GM12864 (cell line): ENCODE results near the gene PZP.

ENCODE experiments used
- DNase-seq: peaks from one replicate; pipeline ENCODE4 v3.0.0-alpha.2; 2011; ENCODE audit warnings: low read depth
- H3K4me3 ChIP-seq: 2 replicates; pipeline ENCODE4 v1.5.1; 2011; ENCODE audit warnings: mild to moderate bottlenecking, low read depth, low read length, control low read depth
- TF ChIP-seq, protein P1 (sequence below): IDR thresholded peaks from 2 replicates; pipeline ENCODE4 v1.5.1; 2011; ENCODE audit warnings: low read depth, mild to moderate bottlenecking, moderate library complexity, low read length, control low read depth, inconsistent platforms; ENCODE audit errors: missing control alignments

Gene PZP

GRCh38 chr12:9135903-9136310 lies 72.3 kb downstream of the PZP start:
- no peak overlapping the region for H3K4me3 ChIP-seq
- TF ChIP-seq, protein P1, sequence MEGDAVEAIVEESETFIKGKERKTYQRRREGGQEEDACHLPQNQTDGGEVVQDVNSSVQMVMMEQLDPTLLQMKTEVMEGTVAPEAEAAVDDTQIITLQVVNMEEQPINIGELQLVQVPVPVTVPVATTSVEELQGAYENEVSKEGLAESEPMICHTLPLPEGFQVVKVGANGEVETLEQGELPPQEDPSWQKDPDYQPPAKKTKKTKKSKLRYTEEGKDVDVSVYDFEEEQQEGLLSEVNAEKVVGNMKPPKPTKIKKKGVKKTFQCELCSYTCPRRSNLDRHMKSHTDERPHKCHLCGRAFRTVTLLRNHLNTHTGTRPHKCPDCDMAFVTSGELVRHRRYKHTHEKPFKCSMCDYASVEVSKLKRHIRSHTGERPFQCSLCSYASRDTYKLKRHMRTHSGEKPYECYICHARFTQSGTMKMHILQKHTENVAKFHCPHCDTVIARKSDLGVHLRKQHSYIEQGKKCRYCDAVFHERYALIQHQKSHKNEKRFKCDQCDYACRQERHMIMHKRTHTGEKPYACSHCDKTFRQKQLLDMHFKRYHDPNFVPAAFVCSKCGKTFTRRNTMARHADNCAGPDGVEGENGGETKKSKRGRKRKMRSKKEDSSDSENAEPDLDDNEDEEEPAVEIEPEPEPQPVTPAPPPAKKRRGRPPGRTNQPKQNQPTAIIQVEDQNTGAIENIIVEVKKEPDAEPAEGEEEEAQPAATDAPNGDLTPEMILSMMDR, result no peak
- DNase-seq, result no peak

DNA sequence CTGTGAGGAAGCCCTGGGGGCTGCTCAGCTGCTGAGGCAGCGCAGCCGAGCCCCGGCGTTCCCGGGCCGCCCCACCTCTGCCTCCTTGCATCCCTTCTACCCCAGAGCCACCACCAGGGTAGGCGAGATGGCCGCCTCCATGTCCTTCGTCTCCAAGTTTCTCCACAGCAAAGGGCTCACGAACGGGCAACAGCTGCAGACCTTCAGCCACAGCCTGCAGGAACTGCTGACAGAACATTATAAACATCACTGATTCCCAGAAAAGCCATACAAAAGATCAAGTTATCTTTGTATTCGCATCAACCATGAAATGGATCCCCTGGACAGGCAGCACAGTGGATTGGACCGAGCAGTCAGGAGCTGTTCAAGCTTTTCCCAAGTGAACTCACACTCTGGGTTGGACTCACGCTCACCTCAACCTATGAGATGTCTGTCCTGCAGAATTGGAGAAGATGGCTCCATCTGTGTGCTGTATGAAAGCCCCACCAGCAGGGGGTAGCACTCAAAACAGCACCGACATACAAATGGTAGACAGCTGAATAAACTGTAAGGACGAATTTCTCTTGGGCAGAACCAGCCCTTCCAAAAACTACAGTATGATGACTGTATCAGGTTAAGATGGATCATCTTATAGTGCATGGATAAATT lies 73.1 kb downstream of the PZP start:
- TF ChIP-seq, protein P1, result peak; percentile 62
- no peak overlapping the region for H3K4me3 ChIP-seq
- DNase-seq, result no peak

- DNase-seq, result no peak
- TF ChIP-seq, protein P1, result no peak
- H3K4me3 ChIP-seq, result no peak overlapping the region
These were observed 74.8 kb downstream of the PZP start for GRCh38 chr12:9133216-9133916.

DNA sequence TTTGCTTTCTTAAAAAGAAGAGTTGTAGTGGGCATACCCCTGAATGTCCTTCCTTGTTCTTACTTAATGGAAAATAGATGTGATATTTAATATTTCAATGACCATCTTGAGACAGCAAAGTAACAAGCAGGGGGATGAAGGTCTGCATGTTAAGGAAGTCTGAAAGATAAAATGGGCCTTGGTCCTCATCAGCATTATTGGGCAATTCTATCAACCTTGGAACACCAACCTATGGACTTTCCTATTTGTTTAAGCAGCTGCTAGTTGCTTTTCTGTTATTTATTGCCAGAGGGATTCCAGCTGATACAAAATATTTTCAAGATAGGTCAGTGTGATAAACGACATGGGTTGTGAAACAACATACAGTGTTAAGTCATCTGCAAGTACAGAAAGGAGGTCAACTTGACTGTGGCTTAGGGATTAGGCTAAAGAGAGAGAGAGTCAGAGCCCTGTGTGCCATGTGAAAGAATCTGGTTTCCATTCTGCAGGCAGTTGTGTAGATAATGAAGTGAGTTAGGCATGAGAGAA lies 76.1 kb downstream of the PZP start:
- DNase-seq, result no peak
- H3K4me3 ChIP-seq, result no peak overlapping the region
- TF ChIP-seq, protein P1, result no peak

GRCh38 chr12:9130244-9130643 lies 78.0 kb downstream of the PZP start:
- TF ChIP-seq, protein P1, result no peak
- no peak overlapping the region for H3K4me3 ChIP-seq

GRCh38 chr12:9127936-9128663 lies 80.1 kb downstream of the PZP start:
- TF ChIP-seq, protein P1, result no peak
- no peak for DNase-seq
- no peak overlapping the region for H3K4me3 ChIP-seq

More at GRCh38 chr12:9130244-9130643, 78.0 kb downstream of the PZP start:
- DNase-seq, result no peak
